HFFc6 (cell line): ENCODE results near the gene HSPA4. TPM values are rescaled to one million over a fixed set of nuclear protein-coding genes. Genes with fewer than 3 reads are reported as not detected.
"Not testable (repeated sequence)": the region's sequence is repeated elsewhere in the genome, so short reads cannot be mapped to it uniquely, and the experiment has no call there.

Source experiments
- DNase-seq: peaks from one replicate; pipeline ENCODE4 v3.0.0-alpha.2; 2018
- H3K27ac Mint-ChIP-seq: 2 replicates; pipeline ENCODE4 v1.8.0; 2020; ENCODE audit warnings: mild to moderate bottlenecking, mixed read lengths
- H3K27me3 Mint-ChIP-seq: 2 replicates; pipeline ENCODE4 v1.8.0; 2021; ENCODE audit warnings: mild to moderate bottlenecking, moderate library complexity, mixed read lengths; ENCODE audit not compliant: insufficient read depth
- H3K36me3 Mint-ChIP-seq: 2 replicates; pipeline ENCODE4 v1.8.0; 2021; ENCODE audit warnings: low read depth, mixed read lengths
- H3K4me1 Mint-ChIP-seq: 2 replicates; pipeline ENCODE4 v1.8.0; 2020; ENCODE audit warnings: low read depth, mixed read lengths
- H3K4me3 Mint-ChIP-seq: 2 replicates; pipeline ENCODE4 v1.8.0; 2020; ENCODE audit warnings: mild to moderate bottlenecking, moderate library complexity, mixed read lengths
- H3K9me3 Mint-ChIP-seq: 2 replicates; pipeline ENCODE4 v1.8.0; 2020; ENCODE audit warnings: mild to moderate bottlenecking, mixed read lengths
- CTCF ChIP-seq: fragments of 200-600 bp; sonication (generic); IDR thresholded peaks from 2 replicates; pipeline ENCODE4 v1.5.0; 2021; ENCODE audit warnings: antibody characterized with exemption, mild to moderate bottlenecking
- total RNA-seq, 6 experiments: library from RNA; stranded (reverse); fragmentation: NEBNext Ultra II Directional; extraction: Animal tissue kit (Norgen Biotek cat#: 25700); gene quantifications; 2 replicates in 1 of 6; 3 replicates in 5 of 6; pipeline ENCODE4 v1.2.3, GENCODE V29; 2021

The HSPA4 gene
- total RNA-seq, 6 experiments from 2014 or later = 181 to 235 (median 214) TPM

DNA sequence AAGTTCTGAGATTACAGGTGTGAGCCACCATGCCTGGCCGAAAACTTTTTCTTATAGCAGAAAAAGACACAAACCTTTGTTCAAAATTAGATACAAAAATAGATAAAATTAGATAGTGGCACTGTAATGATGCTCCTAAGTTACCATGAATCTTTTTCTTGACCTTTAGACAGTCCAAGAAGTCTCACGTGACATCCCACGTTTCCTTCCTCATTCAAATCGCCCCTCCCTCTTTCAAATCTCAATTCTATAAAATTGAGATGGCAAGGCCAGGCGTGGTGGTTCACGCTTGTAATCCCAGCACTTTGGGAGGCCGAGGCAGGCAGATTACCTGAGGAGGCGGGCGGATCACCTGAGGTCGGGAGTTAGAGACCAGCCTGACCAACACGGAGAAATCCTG, 17.7 kb upstream of the HSPA4 start:
- Mint-ChIP-seq H3K4me1 (peaks cover 23% of the 10 kb centered on the region), H3K36me3 (no peaks in the 10 kb centered on the region), H3K4me3 (no peak overlapping the region), H3K27me3 (no peaks in the 10 kb centered on the region; the same call in 1 of the 2 replicates), H3K9me3 (no peaks in the 10 kb centered on the region), H3K27ac (no peak overlapping the region)
- no peak for TF ChIP-seq CTCF
- DNase-seq = no peak

- peaks cover 18% of the 10 kb centered on the region for H3K4me1 Mint-ChIP-seq
- H3K27ac Mint-ChIP-seq = no peak overlapping the region
- no peaks in the 10 kb centered on the region for H3K36me3 Mint-ChIP-seq
- no peak for TF ChIP-seq CTCF
- DNase-seq = no peak
- H3K4me3 Mint-ChIP-seq = no peak overlapping the region
- H3K9me3 Mint-ChIP-seq = no peaks in the 10 kb centered on the region
- H3K27me3 Mint-ChIP-seq = no peaks in the 10 kb centered on the region
These were observed 16.6 kb upstream of the HSPA4 start for GRCh38 chr5:133035224-133035623.

DNA sequence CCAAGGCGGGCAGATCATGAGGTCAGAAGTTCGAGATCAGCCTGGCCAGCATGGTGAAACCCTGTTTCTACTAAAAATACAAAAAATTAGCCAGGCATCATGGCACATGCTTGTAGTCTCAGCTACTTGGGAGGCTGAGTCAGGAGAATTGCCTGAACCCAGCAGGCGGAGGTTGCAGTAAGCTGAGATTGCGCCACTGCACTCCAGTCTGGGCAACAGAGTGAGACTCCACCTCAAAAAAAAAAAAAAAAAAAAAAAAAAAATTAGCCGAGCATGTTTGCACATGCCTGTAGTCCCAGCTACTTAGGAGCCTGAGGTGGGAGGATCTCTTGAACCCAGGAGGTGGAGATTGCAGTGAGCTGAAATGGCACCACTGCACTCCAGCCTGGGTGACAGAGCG, 15.1 kb upstream of the HSPA4 start:
- peaks cover 25% of the 10 kb centered on the region for H3K4me1 Mint-ChIP-seq
- DNase-seq, H3K4me3 Mint-ChIP-seq, H3K27me3 Mint-ChIP-seq, H3K9me3 Mint-ChIP-seq, H3K27ac Mint-ChIP-seq, H3K36me3 Mint-ChIP-seq: not testable (repeated sequence)

DNA sequence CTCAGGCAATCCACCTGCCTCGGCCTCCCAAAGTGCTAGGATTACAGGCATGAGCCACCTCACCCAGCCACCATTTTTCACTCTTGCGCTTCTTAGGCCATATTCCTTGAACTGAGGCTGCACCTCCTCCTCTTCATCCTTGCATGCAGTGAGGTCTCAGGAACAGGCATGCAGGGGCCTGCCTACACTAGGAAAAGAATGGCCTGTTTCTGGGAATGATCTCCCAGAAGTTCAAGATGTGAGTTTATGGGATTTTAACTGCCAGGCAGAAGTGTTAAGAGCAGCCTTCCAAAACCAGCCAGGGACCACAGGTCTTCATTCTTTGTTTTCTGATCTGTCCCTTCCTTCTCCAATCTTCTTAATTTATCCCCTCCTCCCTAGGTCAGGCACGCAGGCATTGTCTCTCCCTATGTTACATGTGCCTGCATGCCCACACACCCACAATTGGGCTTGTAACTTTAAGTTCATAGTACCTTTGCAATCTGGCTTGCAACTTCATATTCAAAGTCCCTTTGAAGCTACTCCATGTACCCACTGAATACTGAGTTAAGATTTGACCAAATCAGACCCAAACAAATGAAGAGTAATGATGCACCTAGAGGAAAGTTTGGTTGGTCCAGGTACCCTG, 10.5 kb upstream of the HSPA4 start:
- H3K36me3 Mint-ChIP-seq = no peaks in the 10 kb centered on the region
- no peak overlapping the region for H3K27ac Mint-ChIP-seq
- no peak for TF ChIP-seq CTCF
- no peak overlapping the region for H3K4me3 Mint-ChIP-seq
- no peaks in the 10 kb centered on the region; the same call in none of the 2 replicates for H3K27me3 Mint-ChIP-seq
- DNase-seq = no peak
- peaks cover 28% of the 10 kb centered on the region for H3K4me1 Mint-ChIP-seq
- no peaks in the 10 kb centered on the region for H3K9me3 Mint-ChIP-seq

DNA sequence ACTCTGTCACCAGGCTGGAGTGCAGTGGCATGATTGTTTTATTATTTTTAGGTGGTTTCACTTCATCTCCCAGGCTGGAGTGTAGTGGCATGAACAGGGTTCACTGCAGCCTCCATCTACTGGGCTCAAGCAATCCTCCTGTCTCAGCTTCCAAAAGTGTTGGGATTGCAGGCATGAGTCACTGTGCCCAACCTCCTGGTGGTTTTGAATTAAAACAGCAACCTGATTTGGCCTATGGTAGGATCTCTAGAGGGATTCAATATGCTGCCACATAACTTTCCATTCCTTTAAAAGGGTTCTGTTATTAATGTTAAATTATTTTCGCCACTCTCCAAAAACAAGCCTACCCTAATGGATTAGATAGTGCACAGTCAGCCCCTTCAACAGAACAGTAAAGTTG, 9.9 kb upstream of the HSPA4 start:
- Mint-ChIP-seq H3K36me3 (no peaks in the 10 kb centered on the region), H3K9me3 (no peaks in the 10 kb centered on the region), H3K4me3 (no peak overlapping the region), H3K27me3 (no peaks in the 10 kb centered on the region; the same call in none of the 2 replicates), H3K27ac (peak overlapping the region; percentile 12), H3K4me1 (peaks cover 35% of the 10 kb centered on the region)
- TF ChIP-seq CTCF = peak; percentile 20; the same call in 1 of the 2 replicates
- peak; percentile 52 for DNase-seq

DNA sequence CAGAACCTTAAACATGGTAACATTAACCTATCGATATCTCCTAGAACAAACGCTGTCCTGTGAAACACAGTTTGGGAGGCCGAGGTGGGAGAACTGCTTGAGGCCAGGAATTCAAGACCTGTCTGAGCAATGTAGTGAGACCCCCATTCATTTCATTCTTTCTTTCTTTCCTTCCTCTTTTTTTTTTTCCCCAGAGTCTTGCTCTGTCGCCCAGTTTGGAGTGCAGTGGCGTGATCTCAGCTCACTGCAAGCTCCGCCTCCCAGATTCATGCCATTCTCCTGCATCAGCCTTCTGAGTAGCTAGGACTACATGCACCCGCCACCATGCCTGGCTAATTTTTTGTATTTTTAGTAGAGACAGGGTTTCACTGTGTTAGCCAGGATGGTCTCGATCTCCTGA, 5.3 kb upstream of the HSPA4 start:
- H3K4me3 Mint-ChIP-seq, DNase-seq, H3K9me3 Mint-ChIP-seq, H3K27me3 Mint-ChIP-seq: not testable (repeated sequence)
- Mint-ChIP-seq H3K36me3 (peaks cover 14% of the 10 kb centered on the region), H3K27ac (peak overlapping the region; percentile 69; the same call in 1 of the 2 replicates), H3K4me1 (peaks cover 63% of the 10 kb centered on the region)
